Amygdala (tissue), 56 donors: Measurements from ENCODE around the gene WWOX.
"Not testable (repeated sequence)": the region's sequence is repeated elsewhere in the genome, so short reads cannot be mapped to it uniquely, and the experiment has no call there.

Experiments used
- DNase-seq, 56 donors: peaks; one replicate each; lab custom pipeline; 2025; lab: John Stamatoyannopoulos, UW

The WWOX gene

DNA sequence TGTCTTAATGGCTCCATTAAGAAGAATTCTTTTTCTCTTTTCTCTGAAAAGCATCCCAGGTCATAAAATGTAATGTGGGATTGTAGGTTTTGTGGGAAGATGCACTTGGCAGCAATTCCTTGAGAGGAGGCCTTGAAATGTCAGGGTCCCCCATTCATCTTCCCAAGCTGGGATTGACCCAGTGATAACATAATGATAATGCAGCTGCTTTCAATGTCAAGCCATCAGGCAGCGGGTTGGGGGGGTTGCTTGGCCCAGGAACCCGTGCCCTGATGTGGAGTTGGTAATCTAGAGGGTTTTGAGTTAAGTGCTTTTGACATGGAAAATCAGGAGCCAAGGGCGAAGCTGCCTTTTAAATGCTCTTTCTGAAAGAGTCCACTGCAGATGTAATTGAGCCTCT, 484.0 kb downstream of the WWOX start:
- DNase-seq: no peak

DNA sequence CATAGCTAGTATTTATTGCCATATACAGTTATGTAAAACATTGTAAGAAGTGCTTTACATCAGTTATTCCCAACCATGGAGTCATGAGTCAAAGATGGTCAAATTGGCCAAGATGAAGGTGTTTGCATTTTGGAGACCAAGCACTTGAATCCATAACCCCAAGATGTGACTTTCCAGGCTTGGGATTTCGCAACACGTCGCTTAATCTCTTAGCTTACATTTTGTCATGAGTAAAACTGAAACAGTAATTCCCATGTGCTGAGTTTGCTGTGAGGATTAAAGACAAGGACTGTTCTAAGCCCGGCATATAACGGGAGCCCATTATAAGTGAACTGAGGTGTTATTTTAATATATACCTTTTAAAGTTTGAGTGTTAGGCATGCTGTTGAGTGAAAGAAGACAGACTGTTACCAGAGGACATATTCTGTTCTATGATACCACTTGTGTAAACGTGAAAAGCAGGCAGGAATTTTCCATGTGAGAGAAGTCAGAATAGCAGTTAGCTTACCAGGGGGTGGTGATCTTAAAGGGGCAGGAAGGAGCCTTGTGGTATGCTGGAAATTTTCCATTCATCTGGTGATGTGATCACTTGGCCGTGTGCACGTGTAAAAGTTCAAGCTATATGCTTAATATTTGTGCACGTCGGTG, 484.9 kb downstream of the WWOX start:
- no peak for DNase-seq

DNA sequence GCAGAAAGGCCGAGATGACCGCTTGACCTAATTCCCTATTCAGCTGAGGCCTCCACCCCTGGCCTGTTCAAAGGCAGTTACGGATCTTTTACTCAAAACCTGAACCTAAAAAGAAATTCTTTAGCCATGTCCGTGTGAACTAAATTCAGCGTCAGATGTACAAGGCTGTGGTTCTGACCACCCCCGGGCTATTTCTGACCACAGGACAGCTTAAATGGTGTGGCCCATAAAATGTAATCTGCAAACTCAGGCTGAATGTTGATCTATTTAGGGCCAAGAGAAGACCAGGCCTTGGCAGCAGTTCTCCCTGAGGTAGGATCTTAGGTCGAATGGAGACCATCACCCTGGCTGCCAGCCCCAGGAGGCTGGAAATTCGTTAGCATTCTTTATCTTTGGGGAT, 485.5 kb downstream of the WWOX start:
- DNase-seq: no peak

DNA sequence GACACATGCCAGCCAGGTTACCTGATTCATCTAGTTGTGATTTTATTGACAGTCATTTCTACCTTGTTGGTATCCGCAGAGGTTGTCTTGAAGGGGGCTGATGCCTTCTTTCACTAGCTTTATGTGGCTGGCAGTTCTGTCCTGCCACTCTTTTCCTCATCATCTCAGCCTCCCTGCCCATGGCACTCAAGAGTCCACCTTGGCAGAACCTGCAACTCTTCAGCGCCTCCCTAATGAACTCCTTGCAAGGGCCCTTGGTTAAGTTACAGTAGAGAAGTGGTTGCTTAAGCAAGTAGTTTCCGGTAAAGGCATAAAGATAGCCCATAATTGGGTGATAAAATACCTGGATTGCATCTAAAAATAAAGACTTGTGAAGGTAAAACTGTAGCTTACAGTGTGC, 489.9 kb downstream of the WWOX start:
- DNase-seq: no peak

DNA sequence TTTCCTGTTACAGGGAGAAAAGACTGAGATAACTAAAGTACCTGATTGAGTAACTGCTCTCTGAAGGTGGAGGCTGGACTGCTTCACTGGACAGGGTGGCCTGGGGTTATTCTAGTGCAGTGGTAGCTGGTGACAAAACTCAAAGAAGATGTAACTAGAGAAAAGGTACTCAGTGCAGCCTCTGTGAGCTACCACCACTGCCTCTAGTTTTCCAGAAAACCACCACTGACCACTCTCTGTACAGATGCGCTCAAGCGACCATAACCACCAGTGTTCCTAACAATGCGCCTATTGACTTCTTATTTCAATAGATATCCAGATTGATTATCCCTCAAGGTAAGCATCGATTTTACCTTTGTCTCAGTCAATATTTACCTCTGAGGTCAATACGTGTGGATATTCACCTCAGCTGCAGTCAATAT, 492.2 kb downstream of the WWOX start:
- no peak for DNase-seq

DNA sequence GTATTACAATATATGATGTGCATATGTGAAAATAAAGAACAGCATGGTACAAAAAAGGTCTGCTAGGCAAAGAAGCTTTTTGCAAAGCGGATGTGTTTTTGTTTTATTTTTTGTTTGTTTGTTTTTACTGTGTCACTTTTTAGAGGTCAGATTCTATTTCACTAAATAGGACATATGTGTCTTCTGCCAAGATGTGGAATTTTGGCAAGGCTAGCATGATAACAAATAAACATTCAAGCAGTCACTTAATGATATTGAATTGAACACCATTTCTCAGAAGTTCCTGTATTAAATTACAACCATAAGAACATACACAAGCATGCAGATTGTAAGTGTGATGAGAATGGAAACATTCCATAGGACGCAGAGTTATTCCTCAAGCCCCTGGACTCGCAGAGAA, 492.7 kb downstream of the WWOX start:
- no peak for DNase-seq

DNA sequence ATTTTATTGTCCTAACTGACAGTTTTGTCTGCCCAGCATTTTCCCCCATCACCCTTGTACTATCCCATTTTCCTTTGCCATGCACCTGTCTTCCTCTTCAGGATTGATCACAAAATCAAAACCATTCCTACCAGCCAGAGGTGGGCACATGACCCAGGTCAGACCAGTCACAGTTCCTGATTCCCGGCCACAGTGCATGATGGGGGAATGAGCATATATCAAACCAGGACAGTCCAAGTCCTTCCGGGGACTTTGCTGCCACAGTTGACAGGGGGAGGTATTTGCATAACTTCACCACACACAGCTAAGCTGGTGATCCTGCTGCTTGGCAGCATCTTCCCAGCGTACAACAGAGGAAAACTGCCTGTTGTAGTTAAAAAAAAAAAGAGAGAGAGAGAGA, 493.9 kb downstream of the WWOX start:
- DNase-seq: no peak

DNA sequence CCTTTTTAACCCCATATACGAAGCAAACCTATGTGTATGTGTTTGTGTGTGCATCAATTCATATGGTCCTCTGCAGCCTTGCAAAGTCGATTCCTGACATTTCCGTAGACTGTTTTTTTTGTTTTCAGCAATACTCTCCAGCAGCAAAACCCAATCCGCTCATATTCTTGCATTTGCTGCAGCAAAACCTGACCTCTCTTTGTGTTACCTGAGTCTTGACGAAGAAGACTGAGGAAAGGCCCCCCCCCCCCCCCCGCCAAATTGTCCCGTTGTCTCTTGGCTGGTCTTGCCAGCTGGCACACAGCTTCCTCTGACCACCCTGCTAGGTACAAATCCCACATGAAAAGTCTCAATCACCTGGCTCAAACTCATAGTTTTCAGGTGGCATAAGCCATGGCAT, 494.7 kb downstream of the WWOX start:
- DNase-seq: no peak

DNA sequence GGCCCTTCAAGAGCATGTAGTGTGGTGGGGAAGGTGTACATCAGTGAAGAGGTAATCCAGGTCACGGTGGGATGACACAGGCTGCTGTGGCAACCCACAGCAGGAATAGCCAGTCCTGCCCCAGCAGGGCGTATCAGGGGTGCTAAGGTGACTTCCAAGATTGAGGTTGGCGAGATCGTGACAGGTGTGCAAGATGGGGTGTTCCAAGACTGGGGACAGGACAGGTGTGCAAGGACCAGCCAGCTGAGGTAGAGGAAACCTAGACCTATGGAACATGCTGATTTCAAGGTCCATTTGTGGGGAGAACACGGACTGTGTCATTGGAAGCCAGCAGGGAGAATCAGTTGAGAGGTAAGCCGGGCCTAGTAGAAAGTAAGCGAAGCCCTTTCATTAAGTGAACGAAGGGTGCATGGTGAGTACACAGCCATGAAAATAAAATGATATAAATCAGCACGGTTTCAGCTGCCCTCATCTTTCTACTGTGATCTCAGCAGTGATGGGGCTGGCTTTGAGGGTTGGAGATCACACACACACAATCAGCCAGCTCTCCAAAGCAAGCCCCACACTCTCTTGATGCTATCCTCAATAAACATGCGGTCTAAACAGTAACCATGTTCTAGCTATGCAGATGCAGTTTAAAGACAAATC, 497.0 kb downstream of the WWOX start:
- no peak for DNase-seq

DNA sequence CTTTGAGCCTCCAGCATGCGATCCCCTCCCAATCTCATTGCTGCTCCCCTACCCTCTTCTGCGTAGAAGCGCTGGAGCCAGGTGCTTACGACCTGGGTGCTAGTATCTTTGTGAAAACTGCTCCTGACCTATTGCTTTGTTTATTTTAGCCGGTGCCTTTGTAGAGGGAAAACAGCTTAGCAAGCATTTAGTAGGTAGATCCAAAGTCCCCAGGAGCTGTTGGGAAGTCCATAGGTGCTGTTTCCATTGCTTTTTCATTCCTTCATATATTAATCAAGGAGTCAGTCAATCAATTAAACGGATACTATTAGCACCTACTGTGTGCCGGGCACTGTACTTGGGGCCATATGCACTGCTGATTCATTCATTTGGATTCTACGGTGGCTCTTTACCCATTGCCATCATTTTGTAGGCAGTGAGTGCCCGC, 497.6 kb downstream of the WWOX start:
- no peak for DNase-seq

DNA sequence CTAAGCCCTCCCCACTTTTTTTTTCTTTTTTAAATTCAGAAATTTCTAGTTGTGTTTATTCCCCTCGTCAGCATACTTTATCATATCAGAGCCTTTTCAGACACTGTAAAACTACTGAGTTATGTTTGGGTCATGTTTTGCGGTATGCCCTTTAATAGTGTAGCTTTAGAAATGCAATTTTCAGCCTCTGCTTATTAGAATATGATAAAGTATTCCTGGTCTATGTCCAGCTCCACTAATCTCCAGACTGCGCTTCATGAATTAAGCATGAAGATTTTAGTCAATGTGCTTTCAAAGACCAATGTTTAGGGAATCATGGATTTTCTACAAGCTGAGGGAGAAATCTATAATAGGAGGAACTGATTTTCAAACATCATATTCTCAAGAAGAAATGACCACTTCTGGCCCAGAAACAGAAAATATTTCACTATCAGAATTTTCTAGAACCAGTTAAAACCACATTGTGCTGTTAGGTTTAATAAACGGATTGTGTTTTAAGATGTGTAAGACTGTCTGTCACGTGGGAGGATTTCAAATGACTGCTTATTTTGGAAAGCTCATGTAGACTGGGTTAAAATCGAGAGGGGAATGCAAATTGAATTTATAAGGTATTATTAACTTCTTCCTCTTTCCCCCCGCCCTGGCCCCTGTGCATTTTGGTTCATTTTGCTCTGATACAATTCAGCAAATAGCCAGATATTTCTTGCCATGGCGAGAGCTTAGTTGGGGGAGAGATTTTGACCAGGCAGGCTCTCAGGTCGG, 498.5 kb downstream of the WWOX start:
- no peak for DNase-seq

DNA sequence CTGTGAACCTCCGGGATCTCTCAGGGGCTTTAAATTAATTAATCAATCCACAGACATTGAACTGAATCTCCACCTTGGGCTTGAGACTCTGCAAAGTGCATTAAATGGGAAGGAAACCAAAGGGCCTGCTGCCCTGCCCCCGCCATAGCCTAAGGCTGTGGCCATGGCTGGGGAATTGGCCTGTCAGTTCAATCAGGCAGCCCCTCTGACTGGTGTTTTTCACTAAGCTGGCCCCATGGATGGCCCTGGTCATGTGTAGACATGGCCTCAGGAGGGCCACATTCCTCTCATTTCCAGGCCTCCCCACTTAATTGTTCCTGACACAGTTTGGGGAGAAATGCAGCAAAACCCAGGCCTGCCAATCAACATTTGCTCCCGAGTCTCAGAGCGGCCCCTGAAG, 499.8 kb downstream of the WWOX start:
- DNase-seq: no peak

DNA sequence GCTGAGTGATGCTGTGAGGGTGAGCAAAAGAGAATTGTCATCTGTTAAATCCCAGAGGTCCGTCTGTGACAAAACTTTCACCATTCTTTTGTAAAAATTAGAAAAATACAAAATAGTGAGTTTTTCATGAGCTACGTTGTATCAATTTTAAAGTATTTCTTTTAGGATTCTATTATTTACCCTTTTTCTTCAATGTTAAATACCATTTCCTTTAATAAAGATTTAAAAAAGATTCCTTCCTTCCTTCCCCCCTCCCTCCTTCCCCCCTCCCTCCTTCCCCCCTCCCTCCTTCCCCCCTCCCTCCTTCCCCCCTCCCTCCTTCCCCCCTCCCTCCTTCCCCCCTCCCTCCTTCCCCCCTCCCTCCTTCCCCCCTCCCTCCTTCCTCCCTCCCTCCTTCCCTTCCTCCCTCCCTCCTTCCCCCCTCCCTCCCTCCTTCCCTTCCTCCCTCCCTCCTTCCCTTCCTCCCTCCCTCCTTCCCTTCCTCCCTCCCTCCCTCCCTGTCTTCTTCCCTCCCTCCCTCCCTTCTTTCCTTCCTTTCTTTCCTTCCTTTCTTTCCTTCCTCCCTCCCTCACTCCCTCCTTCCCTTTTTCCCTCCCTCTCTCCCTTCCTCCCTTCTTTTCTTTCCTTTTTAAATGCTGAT, 505.1 kb downstream of the WWOX start:
- not testable (repeated sequence) for DNase-seq

DNA sequence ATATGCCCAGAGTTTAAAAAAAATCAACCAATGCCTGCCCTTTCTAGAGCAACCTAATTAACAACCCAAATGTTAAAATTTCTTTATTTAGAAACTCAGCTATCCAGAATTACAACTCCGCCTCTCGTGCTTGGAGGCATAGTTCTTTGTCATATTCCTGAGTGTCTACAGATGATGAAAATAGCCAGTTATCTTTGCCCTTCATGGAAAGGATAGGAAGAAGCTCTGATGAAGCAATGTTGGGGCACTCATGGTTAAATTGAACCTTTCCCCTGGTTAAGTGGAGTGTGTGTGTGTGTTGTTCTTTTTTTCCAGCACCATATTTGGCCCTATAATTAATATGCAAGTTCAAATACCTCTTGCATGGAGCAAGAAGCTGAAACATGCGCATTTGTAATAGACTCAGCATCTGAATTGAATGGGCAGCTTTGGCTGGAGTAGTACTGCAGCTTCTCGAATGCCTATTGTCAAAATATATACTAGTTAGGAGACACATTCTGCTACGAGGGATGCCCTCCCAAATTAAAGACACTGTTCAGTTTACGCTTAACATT, 506.2 kb downstream of the WWOX start:
- DNase-seq: no peak

DNA sequence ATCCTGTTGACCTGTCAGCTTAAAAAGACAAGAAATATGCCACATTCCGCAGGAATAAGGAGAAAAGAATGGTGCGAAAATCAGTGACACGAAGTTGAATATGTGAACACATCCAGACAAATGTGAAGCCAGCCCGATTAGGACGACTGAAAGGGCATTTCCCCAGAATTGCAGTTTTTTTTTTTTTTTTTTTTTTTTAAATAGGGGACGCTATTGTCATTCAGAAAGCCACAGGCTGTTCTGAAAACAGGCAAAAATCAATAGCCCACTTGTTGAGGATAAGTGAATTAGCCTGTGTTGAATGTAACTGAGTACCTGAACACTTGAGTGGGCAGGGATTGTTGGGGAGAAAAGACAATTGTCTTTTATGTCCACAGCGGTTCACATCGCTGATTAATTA, 507.1 kb downstream of the WWOX start:
- peak in 2 of 56 donors; percentile 2 to 5 for DNase-seq

DNA sequence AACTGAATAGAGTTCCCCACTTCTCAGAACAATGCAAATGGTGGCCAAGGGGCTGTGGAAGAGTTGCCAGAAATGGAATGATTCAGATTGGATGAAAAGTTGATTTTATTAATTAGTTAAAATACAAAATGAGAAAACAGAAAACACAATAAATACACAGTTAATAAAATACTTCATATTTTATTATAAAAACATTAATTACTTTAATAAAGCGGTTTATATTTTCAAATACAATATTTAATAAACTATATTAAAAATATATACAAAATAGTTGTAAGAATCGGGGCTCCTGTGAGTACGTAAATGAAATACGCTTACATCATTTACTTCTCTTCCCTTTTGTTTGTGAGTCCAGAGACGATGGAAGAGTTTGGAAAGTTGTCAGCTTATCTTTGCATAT, 507.6 kb downstream of the WWOX start:
- no peak for DNase-seq

DNA sequence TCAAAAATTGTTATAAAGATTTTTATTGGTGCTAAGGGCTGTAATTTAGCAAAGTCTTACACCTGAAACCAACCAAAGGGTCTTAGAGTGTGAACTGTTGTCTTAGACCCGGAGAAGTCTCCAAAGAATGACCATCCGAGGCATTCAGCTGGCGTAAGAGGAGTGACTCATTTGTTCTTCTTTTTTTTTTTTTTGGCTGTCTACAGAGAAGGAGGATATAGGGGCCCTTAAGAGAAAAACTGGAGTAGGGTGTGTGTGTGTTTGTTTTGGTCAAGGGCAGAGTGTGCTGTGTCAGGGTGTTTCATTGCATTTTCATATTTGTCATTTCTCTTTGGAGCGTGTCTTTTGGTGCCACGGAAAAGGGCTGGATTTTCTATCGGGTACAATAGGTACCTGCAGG, 508.0 kb downstream of the WWOX start:
- DNase-seq: no peak

DNA sequence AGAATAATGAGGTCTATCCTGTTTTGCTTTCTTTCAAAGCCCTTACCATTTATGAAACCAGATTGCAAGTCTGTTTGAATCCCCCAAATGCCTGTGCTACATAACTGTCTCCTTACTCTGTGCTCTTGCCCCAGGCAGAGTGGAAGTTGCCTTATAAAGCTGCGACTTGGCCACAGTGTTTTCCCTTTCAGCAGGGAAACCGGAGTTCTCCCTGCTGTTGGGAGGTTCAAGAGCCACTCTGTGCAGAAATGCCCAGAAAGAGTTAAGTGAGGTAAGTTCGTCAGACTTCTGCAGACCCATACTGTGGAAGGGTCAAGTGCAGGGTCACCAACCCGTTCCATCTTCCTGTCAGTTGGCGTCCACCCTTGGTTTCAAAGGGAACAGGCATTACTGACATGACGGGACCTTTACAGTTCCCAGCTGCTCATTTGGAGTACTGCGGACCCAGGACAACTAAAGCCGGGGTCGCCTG, 508.9 kb downstream of the WWOX start:
- no peak for DNase-seq

DNA sequence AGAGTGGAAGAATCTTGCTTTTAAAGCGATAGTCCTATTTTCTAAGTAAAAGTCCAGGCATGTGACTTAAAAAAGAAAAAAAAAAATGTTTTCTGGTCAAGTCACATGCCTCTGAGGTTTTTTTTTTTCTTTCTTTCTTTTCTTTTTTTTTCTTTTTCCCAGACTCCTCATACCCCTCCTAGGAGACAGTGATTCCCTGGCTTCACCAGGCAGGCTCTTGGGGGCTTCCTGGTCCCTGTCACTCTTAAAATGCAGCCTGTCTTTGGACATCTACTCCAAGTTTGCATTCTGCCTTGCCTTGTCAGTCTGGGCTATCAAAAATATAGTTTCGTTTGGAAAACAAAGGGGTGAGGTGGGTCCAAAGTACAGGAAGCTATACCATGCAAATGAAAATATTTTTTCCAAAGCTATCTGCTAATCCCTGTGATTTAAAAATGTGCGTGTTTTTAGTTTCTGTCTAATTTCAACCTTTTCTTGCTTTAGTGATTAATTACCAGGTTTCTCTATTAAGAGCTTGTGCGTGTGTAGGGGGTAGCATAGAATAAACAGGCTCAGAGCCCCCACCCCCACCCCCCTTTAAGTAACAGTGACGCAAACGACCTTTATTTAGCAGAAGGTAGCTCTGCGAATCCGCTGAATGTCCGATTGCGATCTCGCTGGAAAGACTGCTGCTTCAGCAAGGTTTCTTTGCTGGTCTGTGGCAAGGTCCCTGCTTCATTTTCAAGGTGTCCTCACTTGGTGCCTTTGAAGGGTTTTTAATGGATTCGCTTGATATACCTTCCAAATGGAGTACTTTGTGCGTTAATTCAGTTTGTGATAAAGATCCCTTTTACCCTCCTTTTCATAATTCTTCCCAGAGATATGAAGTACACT, 510.2 kb downstream of the WWOX start:
- no peak for DNase-seq

DNA sequence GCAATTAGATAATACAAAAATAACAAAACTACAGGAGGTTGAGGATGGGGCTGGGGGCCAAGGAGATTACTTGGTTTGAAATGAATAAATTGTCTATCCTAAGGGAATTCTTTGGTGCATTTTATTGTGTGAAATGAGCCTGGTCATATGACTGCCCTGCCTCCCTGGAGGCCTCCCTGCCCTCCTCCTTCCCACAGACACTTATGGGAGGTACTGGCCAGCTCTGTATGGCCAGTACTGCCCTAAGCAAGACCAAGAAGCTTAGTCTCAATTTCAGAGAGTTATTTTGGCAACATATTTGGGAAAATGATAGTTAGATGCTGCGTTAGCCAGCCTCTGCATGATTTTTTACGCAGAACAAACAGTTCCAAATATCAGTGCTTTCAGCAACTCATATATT, 511.9 kb downstream of the WWOX start:
- no peak for DNase-seq
